ENCODE measurements around the gene CREBL2.

DNA sequence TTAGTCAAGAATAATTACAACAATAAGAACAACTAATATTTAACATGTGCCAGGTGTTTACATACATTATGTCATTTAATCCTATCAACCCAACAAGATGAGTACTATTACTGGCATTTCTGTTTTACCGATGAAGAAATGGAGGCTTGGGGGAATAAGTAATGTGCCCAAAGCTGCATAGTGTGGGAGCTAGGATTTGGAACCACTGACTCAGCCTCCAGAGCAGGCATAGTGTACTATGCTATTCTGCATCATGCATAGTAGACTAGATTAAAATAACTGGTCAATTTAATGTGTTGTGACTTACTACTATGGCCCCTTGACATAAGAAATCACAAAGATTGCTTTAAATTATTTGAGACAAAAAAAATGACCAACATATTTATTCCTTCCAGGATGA is 74.8 kb downstream of the CREBL2 start:
- no peak for TF ChIP-seq EZH2 (IDR thresholded peaks at IDR 0.05; ENCODE audit: borderline replicate concordance, low read depth, low read length, poor library complexity, severe bottlenecking)
- TF ChIP-seq, protein P1, sequence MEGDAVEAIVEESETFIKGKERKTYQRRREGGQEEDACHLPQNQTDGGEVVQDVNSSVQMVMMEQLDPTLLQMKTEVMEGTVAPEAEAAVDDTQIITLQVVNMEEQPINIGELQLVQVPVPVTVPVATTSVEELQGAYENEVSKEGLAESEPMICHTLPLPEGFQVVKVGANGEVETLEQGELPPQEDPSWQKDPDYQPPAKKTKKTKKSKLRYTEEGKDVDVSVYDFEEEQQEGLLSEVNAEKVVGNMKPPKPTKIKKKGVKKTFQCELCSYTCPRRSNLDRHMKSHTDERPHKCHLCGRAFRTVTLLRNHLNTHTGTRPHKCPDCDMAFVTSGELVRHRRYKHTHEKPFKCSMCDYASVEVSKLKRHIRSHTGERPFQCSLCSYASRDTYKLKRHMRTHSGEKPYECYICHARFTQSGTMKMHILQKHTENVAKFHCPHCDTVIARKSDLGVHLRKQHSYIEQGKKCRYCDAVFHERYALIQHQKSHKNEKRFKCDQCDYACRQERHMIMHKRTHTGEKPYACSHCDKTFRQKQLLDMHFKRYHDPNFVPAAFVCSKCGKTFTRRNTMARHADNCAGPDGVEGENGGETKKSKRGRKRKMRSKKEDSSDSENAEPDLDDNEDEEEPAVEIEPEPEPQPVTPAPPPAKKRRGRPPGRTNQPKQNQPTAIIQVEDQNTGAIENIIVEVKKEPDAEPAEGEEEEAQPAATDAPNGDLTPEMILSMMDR (conservative IDR thresholded peaks at IDR 0.05; ENCODE audit: low read depth, low read length) = no peak
